B cell (primary cell): Measurements from ENCODE around the gene GNA14. TPM values are rescaled to one million over a fixed set of nuclear protein-coding genes. Genes with fewer than 3 reads are reported as not detected.

Experiments used
- ATAC-seq: fragments of 200-7000 bp; cut with Tn5 transposase; one replicate; pipeline ENCODE4 v1.10.0; 2021; ENCODE audit warnings: low read depth, mild to moderate bottlenecking, moderate number of reproducible peaks, moderate library complexity
- CTCF ChIA-PET: fragments of 350-600 bp; sonication (Branson Sonifier 250); formaldehyde crosslinking; loops from one replicate; lab custom pipeline; 2021; ENCODE audit warnings: antibody characterized with exemption, inconsistent platforms; lab: Charles Lee
- POLR2A ChIA-PET: fragments of 350-600 bp; sonication (Branson Sonifier 250); formaldehyde crosslinking; loops from one replicate; lab custom pipeline; 2021; ENCODE audit warnings: antibody characterized with exemption; lab: Charles Lee
- DNase-seq: peaks from one replicate; pipeline ENCODE4 v3.0.0; 2013
- H2AFZ ChIP-seq: 2 replicates; pipeline ENCODE4 v1.6.1; 2012; ENCODE audit warnings: mild to moderate bottlenecking, low read depth, low read length; ENCODE audit not compliant: insufficient read depth, poor library complexity, severe bottlenecking
- H3K27ac ChIP-seq, 2 donors: 1 replicate in 1 of 2; 2 replicates in 1 of 2; pipeline ENCODE4 v1.5.1; 2012 to 2013; ENCODE audit warnings: low read length in 2 of 2, mild to moderate bottlenecking in 2 of 2, moderate library complexity in 1 of 2
- H3K27me3 ChIP-seq, 4 experiments: fragments of 200-600 bp in 1 of 4; sonication (generic) in 1 of 4; replicated peaks in 1 of 4; 1 replicate in 2 of 4; 2 replicates in 2 of 4; pipeline versions ENCODE4 v1.6.1 to v1.7.0; 2013 to 2016; ENCODE audit warnings: low read length in 3 of 4, mild to moderate bottlenecking in 2 of 4, mixed read lengths in 1 of 4, moderate library complexity in 1 of 4; ENCODE audit not compliant: insufficient read depth in 4 of 4, control insufficient read depth in 3 of 4; ENCODE audit errors: control extremely low read depth in 1 of 4
- H3K36me3 ChIP-seq, 2 experiments: replicated peaks in 1 of 2; 1 replicate in 1 of 2; 2 replicates in 1 of 2; pipeline versions ENCODE4 v1.6.1 to v1.7.1; 2013; ENCODE audit warnings: low read length in 1 of 2; ENCODE audit not compliant: insufficient read depth in 2 of 2, control insufficient read depth in 1 of 2; ENCODE audit errors: control extremely low read depth in 1 of 2, extremely low read depth in 1 of 2
- H3K4me1 ChIP-seq, 2 donors: fragments of 200-600 bp in 1 of 2; sonication (generic) in 1 of 2; 1 replicate in 1 of 2; 2 replicates in 1 of 2; pipeline versions ENCODE4 v1.5.1 to v1.6.1; 2013 to 2017; ENCODE audit warnings: low read length in 2 of 2; ENCODE audit not compliant: control insufficient read depth in 2 of 2, insufficient read depth in 2 of 2
- H3K4me2 ChIP-seq: replicated peaks from 2 replicates; pipeline ENCODE3; 2012; ENCODE audit warnings: mild to moderate bottlenecking, low read depth, low read length; ENCODE audit not compliant: poor library complexity, severe bottlenecking
- H3K4me3 ChIP-seq, 5 experiments: fragments of 200-600 bp in 1 of 5; sonication (generic) in 1 of 5; 1 replicate in 3 of 5; 2 replicates in 2 of 5; pipeline versions ENCODE4 v1.5.1 to v1.7.0; 2011 to 2016; ENCODE audit warnings: low read length in 4 of 5, mild to moderate bottlenecking in 4 of 5, low read depth in 2 of 5, control low read depth in 1 of 5, moderate library complexity in 1 of 5; ENCODE audit not compliant: insufficient read depth in 1 of 5; ENCODE audit errors: control extremely low read depth in 1 of 5, extremely low read depth in 1 of 5
- H3K79me2 ChIP-seq: fragments of 200-600 bp; sonication (generic); one replicate; pipeline ENCODE4 v1.6.0; 2016; ENCODE audit warnings: low read length; ENCODE audit not compliant: control insufficient read depth, insufficient read depth
- H3K9ac ChIP-seq: fragments of 200-600 bp; sonication (generic); 2 replicates; pipeline ENCODE4 v1.6.1; 2017; ENCODE audit warnings: mild to moderate bottlenecking, low read length, moderate library complexity
- H3K9me3 ChIP-seq, 3 donors: one replicate each; pipeline versions ENCODE4 v1.6.1 to v1.7.1; 2013; ENCODE audit warnings: low read length in 2 of 3; ENCODE audit not compliant: control insufficient read depth in 2 of 3, insufficient read depth in 1 of 3; ENCODE audit errors: control extremely low read depth in 1 of 3
- H4K20me1 ChIP-seq: 2 replicates; pipeline ENCODE4 v1.6.0; 2012; ENCODE audit warnings: mild to moderate bottlenecking, low read length; ENCODE audit not compliant: insufficient read depth, control insufficient read depth, poor library complexity, severe bottlenecking
- H3K27ac Mint-ChIP-seq: one replicate; pipeline ENCODE4 v1.8.0; 2021; ENCODE audit warnings: mixed read lengths
- H3K27me3 Mint-ChIP-seq: one replicate; pipeline ENCODE4 v1.8.0; 2021; ENCODE audit warnings: mixed read lengths
- H3K4me1 Mint-ChIP-seq: one replicate; pipeline ENCODE4 v1.8.0; 2021; ENCODE audit warnings: mixed read lengths
- H3K4me3 Mint-ChIP-seq: one replicate; pipeline ENCODE4 v1.8.0; 2021; ENCODE audit warnings: mixed read lengths
- H3K9me3 Mint-ChIP-seq: one replicate; pipeline ENCODE4 v1.8.0; 2022; ENCODE audit warnings: mixed read lengths; ENCODE audit not compliant: insufficient read depth
- CTCF ChIP-seq: fragments of 200-600 bp; IDR thresholded peaks from one replicate; pipeline ENCODE4 v1.8.0; 2022; ENCODE audit warnings: antibody characterized with exemption, mild to moderate bottlenecking
- EZH2 ChIP-seq: IDR thresholded peaks from 2 replicates; pipeline ENCODE4 v1.6.1; 2012; ENCODE audit warnings: borderline replicate concordance, low read depth, mild to moderate bottlenecking, moderate library complexity, low read length; ENCODE audit not compliant: insufficient read depth, poor library complexity, severe bottlenecking
- WGBS: methylation state at CpG from one replicate; pipeline ENCODE4 v1.1.5; 2013; ENCODE audit warnings: missing lambda C conversion rate; ENCODE audit not compliant: insufficient coverage; 5-methylcytosine and 5-hydroxymethylcytosine counted together
- intact Hi-C: fragments of 100-400 bp; cut with micrococcal nuclease; formaldehyde crosslinking; loops from one replicate; pipeline ENCODE4 v1.10.0; 2022
- polyA plus RNA-seq: library from polyadenylated mRNA; depleted of rRNA; stranded (reverse); fragments of >200 nt; gene quantifications from 2 replicates; pipeline ENCODE4 v1.2.3, GENCODE V29; 2012
- total RNA-seq, 2 donors: library from RNA; stranded (reverse); fragments of 120-200 nt in 1 of 2; gene quantifications; 1 replicate in 1 of 2; 2 replicates in 1 of 2; pipeline versions ENCODE4 v1.2.3 to v1.2.4, GENCODE V29; 2013 to 2022

GNA14 gene
- total and polyA plus RNA-seq, 2 donors (not counting 1 experiment from before 2014, with no cell fraction given), result not detected

- no peak for ATAC-seq
- H3K27me3 Mint-ChIP-seq, result no peaks in the 10 kb centered on the region
- CTCF ChIA-PET, result no interaction called here
Observed at GRCh38 chr9:77582961-77583576, 65.1 kb downstream of the GNA14 start.

DNA sequence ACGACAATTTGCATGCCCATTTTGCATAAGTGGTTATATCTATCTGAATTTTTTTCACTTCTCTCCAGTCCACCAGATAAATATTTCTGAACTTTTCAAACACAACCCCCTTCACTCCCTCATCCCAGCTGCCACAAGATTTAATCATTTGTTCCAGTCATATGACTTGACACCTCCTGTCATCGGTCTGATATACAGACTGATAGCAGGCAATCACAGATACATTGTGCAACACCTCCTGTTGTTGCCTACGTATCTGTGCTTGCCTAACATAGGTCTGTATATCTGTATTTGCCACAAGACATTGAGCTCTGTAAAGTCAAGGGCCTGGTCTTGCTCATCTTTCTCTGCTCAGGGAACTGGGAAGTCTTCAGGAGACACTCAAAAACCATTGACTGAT, 65.6 kb downstream of the GNA14 start:
- no peaks in the 10 kb centered on the region for H3K9me3 ChIP-seq
- no peak for TF ChIP-seq EZH2
- TF ChIP-seq CTCF, result no peak
- WGBS, result 96% methylated on average over 2 of the region's 3 CpGs
- H2AFZ ChIP-seq, result no peak overlapping the region
- H3K4me1 ChIP-seq, result no peaks in the 10 kb centered on the region
- H3K27me3 ChIP-seq, result no peaks in the 10 kb centered on the region
- intact Hi-C loops, result no loop called here
- no peaks in the 10 kb centered on the region for H4K20me1 ChIP-seq
- Mint-ChIP-seq H3K9me3 (no peaks in the 10 kb centered on the region), H3K27ac (no peak overlapping the region), H3K4me1 (no peaks in the 10 kb centered on the region), H3K27me3 (no peaks in the 10 kb centered on the region), H3K4me3 (no peak overlapping the region)
- DNase-seq (no peak), ATAC-seq (no peak)
- POLR2A ChIA-PET, result no interaction called here
- H3K27ac ChIP-seq, result no peak overlapping the region
- H3K4me2 ChIP-seq, result no peak overlapping the region
- CTCF ChIA-PET, result no interaction called here
- no peak overlapping the region for H3K9ac ChIP-seq
- no peak overlapping the region for H3K4me3 ChIP-seq
- no peaks in the 10 kb centered on the region for H3K79me2 ChIP-seq
- no peaks in the 10 kb centered on the region for H3K36me3 ChIP-seq

More at GRCh38 chr9:77582961-77583576, 65.1 kb downstream of the GNA14 start:
- Histone ChIP-seq H3K36me3 (no peaks in the 10 kb centered on the region), H3K4me2 (no peak overlapping the region), H3K4me3 (no peak overlapping the region), H3K9me3 (no peaks in the 10 kb centered on the region), H3K27ac (no peak overlapping the region), H2AFZ (no peak overlapping the region), H3K27me3 (no peaks in the 10 kb centered on the region), H4K20me1 (no peaks in the 10 kb centered on the region), H3K9ac (no peak overlapping the region), H3K4me1 (no peaks in the 10 kb centered on the region), H3K79me2 (no peaks in the 10 kb centered on the region)
- no peak for DNase-seq
- no peaks in the 10 kb centered on the region for H3K9me3 Mint-ChIP-seq
- 80% methylated on average over 1 of the region's 5 CpGs for WGBS
- no peak overlapping the region for H3K27ac Mint-ChIP-seq
- intact Hi-C loops, result no loop called here
- no peak overlapping the region for H3K4me3 Mint-ChIP-seq
- POLR2A ChIA-PET, result no interaction called here
- TF ChIP-seq CTCF (no peak), EZH2 (no peak)
- H3K4me1 Mint-ChIP-seq, result no peaks in the 10 kb centered on the region
